GM19099 (cell line): ENCODE data around the gene ANKS1A.
A peak's percentile ranks its signal among the peaks of the same experiment; 100 is the strongest.

Experiments
- POLR2A ChIP-seq: IDR thresholded peaks from 3 replicates; pipeline ENCODE4 v1.6.1; 2011; ENCODE audit warnings: low read depth; ENCODE audit not compliant: insufficient read length; ENCODE audit errors: extremely low read depth

The ANKS1A gene

DNA sequence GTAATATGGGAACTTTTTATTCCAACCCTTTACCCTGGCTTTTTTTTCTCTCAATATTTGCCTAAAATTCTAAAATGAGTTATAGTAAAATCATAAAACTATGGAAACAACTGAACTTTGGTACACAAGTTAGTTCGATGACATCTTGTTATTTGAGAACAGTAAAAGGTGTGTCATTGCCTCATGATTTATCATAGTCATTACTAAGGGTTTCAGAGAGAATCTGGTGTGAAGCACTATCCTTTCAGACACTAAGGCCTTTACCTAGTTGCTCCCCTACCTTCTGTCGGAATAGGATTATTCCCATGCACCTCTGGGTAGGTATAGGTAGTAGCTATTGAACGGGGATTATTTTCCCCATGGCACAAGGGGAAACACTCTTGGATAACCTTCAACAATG is 12.6 kb upstream of the ANKS1A start:
- TF ChIP-seq POLR2A = no peak

DNA sequence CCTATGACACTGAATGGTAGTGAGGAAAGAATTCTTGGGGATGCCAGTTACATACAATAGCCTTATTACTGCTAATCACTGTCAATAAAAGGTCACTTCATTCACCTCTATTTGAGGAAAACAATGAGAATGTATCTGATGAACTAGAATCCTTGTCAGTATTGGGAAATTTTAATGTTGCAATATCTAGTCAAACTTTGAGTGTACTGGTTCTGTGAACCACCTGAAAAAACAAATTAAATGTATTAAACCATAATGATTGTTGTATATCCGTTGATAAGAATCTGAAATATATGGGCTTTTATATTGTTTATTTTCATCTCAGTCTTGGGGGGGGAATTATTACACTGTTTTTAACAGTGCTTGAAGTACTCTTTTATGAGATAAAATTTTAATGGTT is 11.8 kb upstream of the ANKS1A start:
- no peak for TF ChIP-seq POLR2A

GRCh38 chr6:34877869-34878485 is 11.1 kb upstream of the ANKS1A start:
- TF ChIP-seq POLR2A = no peak

DNA sequence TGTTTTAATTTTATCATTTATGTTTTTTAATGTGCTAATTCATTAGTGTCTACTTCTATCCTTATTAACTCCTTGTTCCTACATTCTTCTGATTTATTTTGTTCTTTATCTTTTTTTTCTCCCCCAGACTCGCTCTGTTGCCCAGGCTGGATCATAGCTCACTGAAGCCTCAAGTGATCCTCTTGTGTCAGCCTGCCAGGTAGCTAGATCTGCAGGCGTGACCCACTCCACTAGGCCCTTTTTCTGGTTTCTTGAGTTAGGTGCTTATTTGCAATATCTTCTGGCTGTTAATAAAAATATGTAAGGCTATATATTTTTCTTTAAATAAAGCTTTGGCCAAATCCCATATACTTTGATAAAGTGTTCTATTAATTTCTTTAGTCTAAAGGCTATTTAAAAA is 4.1 kb upstream of the ANKS1A start:
- TF ChIP-seq POLR2A = no peak

GRCh38 chr6:34887753-34888513 is 1.1 kb upstream of the ANKS1A start, which contains the start of gene TAF11:
TAF11 (minus strand) TSS chr6:34888042; CDS start chr6:34887957, 85 bp downstream.
- TF ChIP-seq POLR2A = peak; percentile 95

GRCh38 chr6:34888514-34888856 is 570 bp upstream of the ANKS1A start:
- TF ChIP-seq POLR2A = no peak

- no peak for TF ChIP-seq POLR2A
These were observed 1.5 kb downstream of the ANKS1A start for GRCh38 chr6:34890533-34890925.

DNA sequence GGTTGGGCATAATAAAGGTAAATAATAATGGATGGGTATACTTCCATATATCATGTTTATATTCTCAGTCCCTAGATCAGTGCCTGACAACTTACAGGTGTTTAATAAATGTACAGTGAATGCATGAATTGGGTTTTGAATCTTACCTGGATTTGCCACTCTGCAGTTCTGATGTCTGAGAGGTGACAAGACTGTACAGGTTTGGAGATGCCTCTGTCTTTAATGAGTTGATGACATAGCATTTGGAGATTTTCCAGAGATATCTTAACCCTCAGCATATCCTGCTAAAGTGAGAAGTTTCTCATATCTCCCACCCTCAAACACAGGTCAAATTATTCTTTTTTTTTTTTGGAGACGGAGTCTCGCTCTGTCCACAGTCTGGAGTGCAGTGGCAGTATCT is 2.2 kb downstream of the ANKS1A start:
- no peak for TF ChIP-seq POLR2A

DNA sequence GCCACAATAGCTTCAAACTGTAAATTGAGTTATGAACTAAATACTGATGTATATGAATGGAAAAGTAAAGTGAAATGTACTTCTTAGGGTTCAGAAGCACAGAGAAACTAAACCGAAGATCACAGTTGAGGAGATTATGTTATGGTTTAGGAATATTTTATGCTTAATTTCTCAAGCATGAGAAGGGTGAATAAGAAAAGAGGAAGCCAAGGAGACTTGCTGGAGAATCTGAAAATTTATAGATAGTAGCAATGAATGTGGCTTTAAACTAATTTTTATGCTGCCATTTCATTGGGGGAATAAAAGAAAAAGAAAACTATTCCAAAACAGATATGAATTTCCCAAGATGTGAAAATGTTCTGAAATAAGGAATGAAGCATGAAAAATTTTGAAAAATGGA is 5.6 kb downstream of the ANKS1A start:
- TF ChIP-seq POLR2A = no peak

- no peak for TF ChIP-seq POLR2A
These were observed 8.1 kb downstream of the ANKS1A start for GRCh38 chr6:34897130-34897529.

GRCh38 chr6:34897716-34898115 is 8.7 kb downstream of the ANKS1A start:
- TF ChIP-seq POLR2A = no peak

- no peak for TF ChIP-seq POLR2A
These were observed 11.4 kb downstream of the ANKS1A start for GRCh38 chr6:34900321-34901031.

DNA sequence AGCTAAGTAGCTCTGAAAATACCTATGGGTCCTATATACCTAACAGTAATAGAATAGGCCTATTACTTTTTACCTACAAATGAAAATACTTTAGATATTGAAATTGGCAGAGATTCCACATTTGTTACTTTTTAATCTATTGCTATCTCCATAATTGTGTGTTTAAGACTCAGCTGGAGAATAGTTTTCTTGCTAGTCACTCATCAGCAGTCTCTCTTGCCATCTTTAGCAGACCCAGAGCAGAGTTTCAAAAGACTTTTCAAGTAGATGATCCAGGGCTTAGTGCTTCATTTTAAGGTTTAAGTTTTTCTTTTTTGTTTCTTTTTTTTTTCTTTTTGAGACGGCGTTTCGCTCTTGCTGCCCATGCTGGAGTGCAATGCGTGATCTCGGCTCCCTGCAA is 12.9 kb downstream of the ANKS1A start:
- no peak for TF ChIP-seq POLR2A

DNA sequence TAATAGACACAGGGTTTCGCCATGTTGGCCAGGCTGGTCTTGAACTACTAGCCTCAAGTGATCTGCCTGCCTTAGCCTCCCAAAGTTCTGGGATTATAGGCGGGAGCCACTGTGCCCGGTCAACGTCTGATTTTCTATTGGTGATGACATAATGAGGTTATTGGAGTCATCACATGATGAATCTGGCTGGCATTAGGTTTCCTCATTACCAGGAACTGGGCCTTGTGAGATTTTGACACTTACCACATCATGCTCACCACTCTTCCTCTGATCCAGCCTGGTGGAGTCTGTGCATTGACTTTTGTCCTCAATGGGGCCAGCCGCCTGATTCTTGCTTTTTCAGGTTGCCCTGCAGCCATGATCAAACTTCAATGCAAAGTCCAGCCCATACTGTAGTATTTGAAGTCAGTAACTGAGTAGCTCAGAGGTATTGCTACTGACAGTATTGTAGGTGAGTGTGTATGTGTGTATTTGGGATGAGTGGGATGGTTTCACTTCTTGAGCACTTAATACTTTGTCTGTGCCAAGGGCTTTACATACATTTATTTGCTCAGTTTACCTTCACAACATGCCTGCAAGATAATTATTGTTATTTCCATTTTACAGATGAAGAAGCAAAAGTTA is 16.0 kb downstream of the ANKS1A start:
- no peak for TF ChIP-seq POLR2A

GRCh38 chr6:34906826-34907225 is 17.8 kb downstream of the ANKS1A start:
- TF ChIP-seq POLR2A = no peak
